WERI-Rb-1 (cell line): Measurements from ENCODE around the gene BICDL2.

Experiments
- DNase-seq: peaks from one replicate; pipeline ENCODE4 v3.0.0-alpha.2; 2020
- H3K27ac ChIP-seq: fragments of 250-450 bp; sonication (Bioruptor Pico); 2 replicates; pipeline ENCODE4 v1.5.1; 2020; ENCODE audit warnings: mild to moderate bottlenecking, moderate library complexity
- H3K27me3 ChIP-seq: fragments of 250-450 bp; sonication (Bioruptor Pico); 2 replicates; pipeline ENCODE4 v1.5.1; 2021; ENCODE audit warnings: mild to moderate bottlenecking, low read depth, moderate library complexity; ENCODE audit not compliant: insufficient read depth, severe bottlenecking
- H3K36me3 ChIP-seq: fragments of 250-450 bp; sonication (Bioruptor Pico); 2 replicates; pipeline ENCODE4 v1.5.1; 2020; ENCODE audit warnings: mild to moderate bottlenecking, moderate library complexity
- H3K4me3 ChIP-seq: 2 replicates; pipeline ENCODE4 v1.5.1; 2011; ENCODE audit warnings: low read depth, mild to moderate bottlenecking, control low read depth, low read length
- H3K9me3 ChIP-seq: fragments of 250-450 bp; sonication (Bioruptor Pico); 2 replicates; pipeline ENCODE4 v1.5.1; 2021; ENCODE audit warnings: mild to moderate bottlenecking, moderate library complexity; ENCODE audit not compliant: severe bottlenecking
- CTCF ChIP-seq: IDR thresholded peaks from 2 replicates; pipeline ENCODE4 v1.5.1; 2011; ENCODE audit warnings: low read depth, mild to moderate bottlenecking, control low read depth, inconsistent platforms, low read length

BICDL2 gene

DNA sequence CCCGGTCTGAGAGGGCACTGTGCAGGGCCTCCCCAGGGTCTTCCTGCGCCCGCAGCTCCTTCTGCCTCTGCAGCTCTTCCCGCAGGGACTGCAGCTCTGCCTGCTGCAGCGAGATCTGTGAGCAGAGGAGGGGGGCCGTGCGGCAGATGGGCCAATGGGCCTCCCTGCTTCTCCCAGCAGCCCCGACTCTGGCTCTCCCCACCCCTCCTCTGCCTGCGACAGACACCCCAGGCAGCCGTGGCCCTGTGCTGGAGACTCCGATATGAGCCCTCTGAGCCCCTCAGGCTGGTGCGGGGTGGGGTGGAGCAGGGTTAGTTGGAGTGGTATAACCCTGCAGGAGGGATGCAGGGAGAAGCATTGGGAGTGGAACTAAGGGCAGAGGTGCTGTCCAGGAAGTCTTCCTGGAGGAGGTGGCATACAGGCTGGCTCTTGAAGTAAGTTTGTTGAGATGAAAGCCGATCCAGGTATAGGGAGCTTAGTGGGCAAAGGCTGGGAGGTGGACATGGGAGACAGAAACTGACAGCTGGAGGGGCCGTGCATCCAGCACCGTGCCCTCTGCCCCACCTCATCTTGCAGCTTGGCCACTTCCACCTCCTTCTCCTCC lies 7.9 kb downstream of the BICDL2 start:
- peak overlapping the region; percentile 19 for H3K4me3 ChIP-seq
- DNase-seq, result peak; percentile 63

DNA sequence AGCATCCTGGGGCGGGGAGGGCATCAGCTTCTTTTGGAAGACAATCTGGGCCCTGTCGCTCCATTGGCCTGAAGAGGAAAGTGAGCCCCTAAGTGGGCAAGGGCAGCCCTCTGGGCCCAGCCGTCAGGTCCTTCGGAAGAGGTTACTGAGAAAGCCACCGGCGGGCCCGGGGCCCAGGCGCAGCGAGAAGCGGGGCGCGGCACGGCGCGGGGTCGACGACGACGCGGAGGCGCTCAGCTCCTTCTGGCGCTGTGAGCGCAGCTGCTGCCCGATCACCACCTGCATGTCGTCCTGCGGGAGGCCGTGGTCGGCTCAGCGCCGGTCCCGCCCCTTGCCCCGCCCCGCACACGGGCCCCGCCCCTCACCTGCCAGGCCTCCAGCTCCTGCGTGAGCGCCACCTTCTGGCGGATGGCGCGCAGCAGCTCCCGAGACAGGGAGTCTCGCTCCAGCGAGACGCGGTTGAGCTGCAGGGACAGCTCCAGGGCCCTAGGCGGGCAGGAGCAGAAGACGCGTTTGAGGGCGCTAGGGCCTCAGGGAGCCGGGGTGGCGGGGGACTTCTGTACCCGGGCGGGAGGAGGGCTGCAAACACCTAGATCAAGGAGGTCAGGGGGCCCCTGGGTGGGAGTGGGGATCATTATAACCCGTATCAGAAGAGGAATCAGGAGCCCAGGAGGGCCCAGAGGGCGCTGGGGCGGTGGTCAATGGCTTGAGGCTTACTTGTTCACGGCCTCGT lies 8.6 kb downstream of the BICDL2 start:
- DNase-seq, result peak; percentile 93
- TF ChIP-seq CTCF, result peak; percentile 87
- H3K36me3 ChIP-seq, result peaks cover 29% of the 10 kb centered on the region

More for the DNA sequence above, 7.9 kb downstream of the BICDL2 start:
- peaks cover 2% of the 10 kb centered on the region for H3K9me3 ChIP-seq
- no peak overlapping the region for H3K27ac ChIP-seq
- H3K36me3 ChIP-seq, result peaks cover 29% of the 10 kb centered on the region
- no peak for TF ChIP-seq CTCF
- H3K27me3 ChIP-seq, result peaks cover 52% of the 10 kb centered on the region

GRCh38 chr16:3027489-3027795 lies 9.3 kb downstream of the BICDL2 start:
- no peak for DNase-seq
- no peak overlapping the region for H3K27ac ChIP-seq

More for the DNA sequence above, 8.6 kb downstream of the BICDL2 start:
- peak overlapping the region; percentile 19 for H3K4me3 ChIP-seq
- peaks cover 2% of the 10 kb centered on the region for H3K9me3 ChIP-seq
- no peak overlapping the region for H3K27ac ChIP-seq
- peaks cover 45% of the 10 kb centered on the region for H3K27me3 ChIP-seq

DNA sequence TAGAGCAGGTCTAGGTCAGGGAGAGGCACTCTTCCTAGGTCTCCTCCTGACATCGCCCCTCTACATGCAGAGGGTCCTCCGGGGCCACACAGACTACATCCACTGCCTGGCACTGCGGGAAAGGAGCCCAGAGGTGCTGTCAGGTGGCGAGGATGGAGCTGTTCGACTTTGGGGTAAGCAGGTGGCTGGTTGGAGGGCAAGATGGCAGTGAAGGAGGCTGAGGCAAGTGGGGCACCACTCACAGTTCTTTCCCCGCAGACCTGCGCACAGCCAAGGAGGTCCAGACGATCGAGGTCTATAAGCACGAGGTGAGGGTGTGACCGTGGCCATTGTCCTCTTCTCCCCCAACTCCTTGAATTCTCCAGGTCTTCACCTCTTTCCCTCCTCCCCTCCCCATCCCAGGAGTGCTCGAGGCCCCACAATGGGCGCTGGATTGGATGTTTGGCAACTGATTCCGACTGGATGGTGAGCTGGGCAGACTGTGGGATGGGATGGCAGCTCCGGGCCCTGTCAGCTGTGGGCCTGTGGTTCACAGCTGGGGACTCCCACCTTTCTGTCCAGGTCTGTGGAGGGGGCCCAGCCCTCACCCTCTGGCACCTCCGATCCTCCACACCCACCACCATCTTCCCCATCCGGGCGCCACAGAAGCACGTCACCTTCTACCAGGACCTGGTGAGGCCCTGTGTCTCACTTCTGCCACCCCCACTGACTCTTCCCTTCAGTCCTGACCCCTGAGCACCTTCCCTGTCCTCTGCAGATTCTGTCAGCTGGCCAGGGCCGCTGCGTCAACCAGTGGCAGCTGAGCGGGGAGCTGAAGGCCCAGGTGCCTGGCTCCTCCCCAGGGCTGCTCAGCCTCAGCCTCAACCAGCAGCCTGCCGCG lies 9.9 kb downstream of the BICDL2 start:
- DNase-seq, result no peak
- H3K27ac ChIP-seq, result no peak overlapping the region
- peaks cover 35% of the 10 kb centered on the region for H3K36me3 ChIP-seq
- peaks cover 32% of the 10 kb centered on the region for H3K27me3 ChIP-seq
- H3K4me3 ChIP-seq, result no peak overlapping the region
- H3K9me3 ChIP-seq, result peaks cover 2% of the 10 kb centered on the region
- TF ChIP-seq CTCF, result no peak

More at GRCh38 chr16:3027489-3027795, 9.3 kb downstream of the BICDL2 start:
- Histone ChIP-seq H3K4me3 (no peak overlapping the region), H3K27me3 (peaks cover 38% of the 10 kb centered on the region), H3K36me3 (peaks cover 32% of the 10 kb centered on the region), H3K9me3 (peaks cover 2% of the 10 kb centered on the region)
- TF ChIP-seq CTCF, result no peak

- TF ChIP-seq CTCF, result no peak
- Histone ChIP-seq H3K4me3 (no peak overlapping the region), H3K27me3 (peaks cover 24% of the 10 kb centered on the region)
Observed at GRCh38 chr16:3026003-3026378, 10.8 kb downstream of the BICDL2 start.

More at GRCh38 chr16:3026003-3026378, 10.8 kb downstream of the BICDL2 start:
- H3K36me3 ChIP-seq, result peaks cover 37% of the 10 kb centered on the region
- no peak for DNase-seq
- H3K9me3 ChIP-seq, result peaks cover 2% of the 10 kb centered on the region
- H3K27ac ChIP-seq, result no peak overlapping the region
